ENCODE results near the gene MVP. TPM values are rescaled to one million over a fixed set of nuclear protein-coding genes. Genes with fewer than 3 reads are reported as not detected.

MVP gene
- total RNA-seq, 6 experiments from 2014 or later, result 234 to 296 (median 268) TPM

DNA sequence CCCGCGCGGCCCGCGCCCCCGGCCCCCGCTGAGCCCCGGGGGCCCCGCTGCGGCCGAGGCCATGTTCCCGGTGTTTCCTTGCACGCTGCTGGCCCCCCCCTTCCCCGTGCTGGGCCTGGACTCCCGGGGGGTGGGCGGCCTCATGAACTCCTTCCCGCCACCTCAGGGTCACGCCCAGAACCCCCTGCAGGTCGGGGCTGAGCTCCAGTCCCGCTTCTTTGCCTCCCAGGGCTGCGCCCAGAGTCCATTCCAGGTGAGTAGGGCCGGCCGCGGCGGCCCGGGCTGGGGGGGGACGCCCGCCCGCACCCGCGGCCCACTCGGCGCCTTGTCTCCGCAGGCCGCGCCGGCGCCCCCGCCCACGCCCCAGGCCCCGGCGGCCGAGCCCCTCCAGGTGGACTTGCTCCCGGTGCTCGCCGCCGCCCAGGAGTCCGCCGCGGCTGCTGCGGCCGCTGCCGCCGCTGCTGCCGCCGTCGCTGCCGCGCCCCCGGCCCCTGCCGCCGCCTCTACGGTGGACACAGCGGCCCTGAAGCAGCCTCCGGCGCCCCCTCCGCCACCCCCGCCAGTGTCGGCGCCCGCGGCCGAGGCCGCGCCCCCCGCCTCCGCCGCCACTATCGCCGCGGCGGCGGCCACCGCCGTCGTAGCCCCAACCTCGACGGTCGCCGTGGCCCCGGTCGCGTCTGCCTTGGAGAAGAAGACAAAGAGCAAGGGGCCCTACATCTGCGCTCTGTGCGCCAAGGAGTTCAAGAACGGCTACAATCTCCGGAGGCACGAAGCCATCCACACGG, 13.4 kb upstream of the MVP start:
- peaks cover 62% of the 10 kb centered on the region for H3K4me1 Mint-ChIP-seq (ENCODE audit: low read depth)
- H3K27ac Mint-ChIP-seq, result peak overlapping the region; percentile 90
- peaks cover 12% of the 10 kb centered on the region for H3K36me3 Mint-ChIP-seq (ENCODE audit: low read depth)
- H3K27me3 Mint-ChIP-seq (ENCODE audit: insufficient read depth), result peaks cover 6% of the 10 kb centered on the region
- H3K9me3 Mint-ChIP-seq, result no peaks in the 10 kb centered on the region
- no peak for TF ChIP-seq CTCF (IDR thresholded peaks at IDR 0.05)
- peak overlapping the region; percentile 94 for H3K4me3 Mint-ChIP-seq
- DNase-seq, result no peak

- Mint-ChIP-seq H3K36me3 (ENCODE audit: low read depth) (peaks cover 12% of the 10 kb centered on the region), H3K27me3 (ENCODE audit: insufficient read depth) (peaks cover 6% of the 10 kb centered on the region), H3K4me3 (peak overlapping the region; percentile 94), H3K27ac (peak overlapping the region; percentile 90), H3K4me1 (ENCODE audit: low read depth) (peaks cover 67% of the 10 kb centered on the region), H3K9me3 (no peaks in the 10 kb centered on the region)
- DNase-seq, result peak; percentile 92
- TF ChIP-seq CTCF (IDR thresholded peaks at IDR 0.05), result peak; percentile 77
These were observed 12.6 kb upstream of the MVP start for GRCh38 chr16:29807426-29808218.

DNA sequence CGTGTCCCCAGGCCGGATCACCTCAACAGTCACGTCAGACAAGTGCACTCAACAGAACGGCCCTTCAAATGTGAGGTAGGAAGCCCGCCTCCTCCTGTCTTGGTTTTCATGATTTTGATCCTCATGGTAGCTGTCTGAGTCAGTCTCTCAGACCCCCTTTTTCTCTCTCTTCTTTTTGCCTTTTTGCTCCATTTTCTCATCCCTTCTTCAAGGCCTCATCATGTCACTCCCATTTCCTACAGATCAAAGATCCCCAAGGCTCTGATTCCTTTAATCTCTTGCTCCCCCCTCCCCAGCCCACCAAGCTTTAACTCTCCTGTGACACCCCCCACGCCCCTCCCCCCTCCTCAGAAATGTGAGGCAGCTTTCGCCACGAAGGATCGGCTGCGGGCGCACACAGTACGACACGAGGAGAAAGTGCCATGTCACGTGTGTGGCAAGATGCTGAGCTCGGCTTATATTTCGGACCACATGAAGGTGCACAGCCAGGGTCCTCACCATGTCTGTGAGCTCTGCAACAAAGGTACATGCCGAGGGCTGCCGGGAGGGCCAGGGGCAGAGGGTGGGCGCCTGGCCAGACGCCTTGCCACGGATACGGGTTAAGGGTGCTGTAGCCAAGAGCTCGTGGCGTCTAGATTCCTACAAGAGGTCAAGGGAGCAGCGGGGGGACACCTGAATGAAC, 11.9 kb upstream of the MVP start:
- TF ChIP-seq CTCF (IDR thresholded peaks at IDR 0.05), result no peak
- peak overlapping the region; percentile 94 for H3K4me3 Mint-ChIP-seq
- H3K36me3 Mint-ChIP-seq (ENCODE audit: low read depth), result peaks cover 12% of the 10 kb centered on the region
- H3K27ac Mint-ChIP-seq, result peak overlapping the region; percentile 90
- H3K9me3 Mint-ChIP-seq, result no peaks in the 10 kb centered on the region
- no peak for DNase-seq
- H3K4me1 Mint-ChIP-seq (ENCODE audit: low read depth), result peaks cover 68% of the 10 kb centered on the region
- H3K27me3 Mint-ChIP-seq (ENCODE audit: insufficient read depth), result peaks cover 6% of the 10 kb centered on the region

DNA sequence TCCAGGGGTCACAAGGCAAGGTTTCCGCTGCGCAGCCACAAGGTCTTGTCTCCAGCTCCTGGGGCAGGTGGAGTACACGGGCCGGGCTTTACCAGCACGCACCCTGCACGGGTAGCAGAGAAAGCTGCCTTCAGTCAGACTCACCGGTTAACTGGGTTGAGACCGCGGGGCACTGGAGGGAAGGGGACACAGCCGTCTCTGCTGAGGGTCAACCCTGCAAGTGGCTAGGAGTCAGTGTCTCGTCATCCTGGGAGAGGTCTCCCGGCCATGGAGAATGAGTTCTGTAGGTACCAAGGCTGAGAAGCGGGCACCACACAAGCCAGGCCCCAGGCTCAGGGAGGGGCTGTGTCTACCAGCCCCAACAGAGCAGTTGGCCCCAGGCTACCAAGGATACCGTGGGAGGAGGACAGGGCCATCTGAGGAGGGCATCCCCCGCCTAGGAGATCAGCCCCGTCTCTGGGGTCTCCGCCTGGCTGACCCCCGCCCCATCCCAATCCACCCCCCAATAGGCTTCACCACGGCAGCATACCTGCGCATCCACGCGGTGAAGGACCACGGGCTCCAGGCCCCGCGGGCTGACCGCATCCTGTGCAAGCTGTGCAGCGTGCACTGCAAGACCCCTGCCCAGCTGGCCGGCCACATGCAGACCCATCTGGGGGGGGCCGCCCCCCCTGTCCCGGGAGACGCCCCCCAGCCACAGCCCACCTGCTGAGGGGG, 11.1 kb upstream of the MVP start:
- TF ChIP-seq CTCF (IDR thresholded peaks at IDR 0.05), result no peak
- Mint-ChIP-seq H3K4me3 (peak overlapping the region; percentile 94), H3K4me1 (ENCODE audit: low read depth) (peaks cover 67% of the 10 kb centered on the region), H3K27me3 (ENCODE audit: insufficient read depth) (peaks cover 6% of the 10 kb centered on the region), H3K27ac (peak overlapping the region; percentile 90), H3K9me3 (no peaks in the 10 kb centered on the region), H3K36me3 (ENCODE audit: low read depth) (peaks cover 12% of the 10 kb centered on the region)
- no peak for DNase-seq

All from HFFc6 (cell line).